ENCODE data around the gene CLIP1. TPM values are rescaled to one million over a fixed set of nuclear protein-coding genes. Genes with fewer than 3 reads are reported as not detected.

CLIP1 gene
- total RNA-seq, 1 donor from 2014 or later = 70.0 TPM

- no peak for TF ChIP-seq EZH2 (IDR thresholded peaks at IDR 0.05; ENCODE audit: insufficient read depth, low read length)
- TF ChIP-seq, protein P1, sequence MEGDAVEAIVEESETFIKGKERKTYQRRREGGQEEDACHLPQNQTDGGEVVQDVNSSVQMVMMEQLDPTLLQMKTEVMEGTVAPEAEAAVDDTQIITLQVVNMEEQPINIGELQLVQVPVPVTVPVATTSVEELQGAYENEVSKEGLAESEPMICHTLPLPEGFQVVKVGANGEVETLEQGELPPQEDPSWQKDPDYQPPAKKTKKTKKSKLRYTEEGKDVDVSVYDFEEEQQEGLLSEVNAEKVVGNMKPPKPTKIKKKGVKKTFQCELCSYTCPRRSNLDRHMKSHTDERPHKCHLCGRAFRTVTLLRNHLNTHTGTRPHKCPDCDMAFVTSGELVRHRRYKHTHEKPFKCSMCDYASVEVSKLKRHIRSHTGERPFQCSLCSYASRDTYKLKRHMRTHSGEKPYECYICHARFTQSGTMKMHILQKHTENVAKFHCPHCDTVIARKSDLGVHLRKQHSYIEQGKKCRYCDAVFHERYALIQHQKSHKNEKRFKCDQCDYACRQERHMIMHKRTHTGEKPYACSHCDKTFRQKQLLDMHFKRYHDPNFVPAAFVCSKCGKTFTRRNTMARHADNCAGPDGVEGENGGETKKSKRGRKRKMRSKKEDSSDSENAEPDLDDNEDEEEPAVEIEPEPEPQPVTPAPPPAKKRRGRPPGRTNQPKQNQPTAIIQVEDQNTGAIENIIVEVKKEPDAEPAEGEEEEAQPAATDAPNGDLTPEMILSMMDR (IDR thresholded peaks at IDR 0.05; ENCODE audit: insufficient read depth, low read depth, low read length) = no peak
- Mint-ChIP-seq H3K36me3 (ENCODE audit: low read depth, unreplicated experiment) (peaks cover 15% of the 10 kb centered on the region), H3K9me3 (ENCODE audit: unreplicated experiment) (no peaks in the 10 kb centered on the region), H3K4me1 (ENCODE audit: low read depth, unreplicated experiment) (peaks cover 27% of the 10 kb centered on the region), H3K4me3 (ENCODE audit: unreplicated experiment) (no peak overlapping the region), H3K27ac (ENCODE audit: unreplicated experiment) (no peak overlapping the region), H3K27me3 (ENCODE audit: low read depth, unreplicated experiment) (no peaks in the 10 kb centered on the region)
- H3K9me3 ChIP-seq (ENCODE audit: insufficient read depth, low read depth, low read length) = no peaks in the 10 kb centered on the region
- no peaks in the 10 kb centered on the region for H3K27me3 ChIP-seq (ENCODE audit: insufficient read depth, low read length)
- peaks cover 18% of the 10 kb centered on the region for H3K4me1 ChIP-seq (ENCODE audit: insufficient read depth, low read length)
- peaks cover 4% of the 10 kb centered on the region for H3K79me2 ChIP-seq (ENCODE audit: insufficient read depth, low read length)
- H3K4me2 ChIP-seq (ENCODE audit: low read length) = no peak overlapping the region
- H2AFZ ChIP-seq (ENCODE audit: low read depth, low read length) = no peak overlapping the region
- H4K20me1 ChIP-seq (ENCODE audit: insufficient read depth, low read length) = peaks cover 4% of the 10 kb centered on the region
- no peak overlapping the region for H3K27ac ChIP-seq (ENCODE audit: low read depth, low read length)
- DNase-seq (ENCODE audit: low read depth) (no peak), FAIRE-seq (peak; percentile 5)
- no peak overlapping the region for H3K9ac ChIP-seq (ENCODE audit: low read length)
- H3K4me3 ChIP-seq (ENCODE audit: insufficient read depth, low read depth, low read length) = no peak overlapping the region
- H3K36me3 ChIP-seq (ENCODE audit: insufficient read depth, low read length) = peaks cover 27% of the 10 kb centered on the region
These were observed 99.0 kb downstream of the CLIP1 start for GRCh38 chr12:122323311-122324019.

- FAIRE-seq = peak; percentile 13
- H2AFZ ChIP-seq (ENCODE audit: low read depth, low read length) = no peak overlapping the region
- Mint-ChIP-seq H3K9me3 (ENCODE audit: unreplicated experiment) (no peaks in the 10 kb centered on the region), H3K27me3 (ENCODE audit: low read depth, unreplicated experiment) (no peaks in the 10 kb centered on the region), H3K4me3 (ENCODE audit: unreplicated experiment) (no peak overlapping the region), H3K36me3 (ENCODE audit: low read depth, unreplicated experiment) (peaks cover 11% of the 10 kb centered on the region), H3K27ac (ENCODE audit: unreplicated experiment) (peak overlapping the region; percentile 16), H3K4me1 (ENCODE audit: low read depth, unreplicated experiment) (peaks cover 26% of the 10 kb centered on the region)
- no peak overlapping the region for H3K27ac ChIP-seq (ENCODE audit: low read depth, low read length)
- H4K20me1 ChIP-seq (ENCODE audit: insufficient read depth, low read length) = peaks cover 4% of the 10 kb centered on the region
- peak overlapping the region; percentile 38 for H3K4me2 ChIP-seq (ENCODE audit: low read length)
- H3K4me1 ChIP-seq (ENCODE audit: insufficient read depth, low read length) = peaks cover 20% of the 10 kb centered on the region
- H3K27me3 ChIP-seq (ENCODE audit: insufficient read depth, low read length) = no peaks in the 10 kb centered on the region
- DNase-seq (ENCODE audit: low read depth) = peak; percentile 38
- no peak overlapping the region for H3K4me3 ChIP-seq (ENCODE audit: insufficient read depth, low read depth, low read length)
- TF ChIP-seq EZH2 (IDR thresholded peaks at IDR 0.05; ENCODE audit: insufficient read depth, low read length) = no peak
- TF ChIP-seq, protein P1 (IDR thresholded peaks at IDR 0.05; ENCODE audit: insufficient read depth, low read depth, low read length) = no peak
- H3K9me3 ChIP-seq (ENCODE audit: insufficient read depth, low read depth, low read length) = no peaks in the 10 kb centered on the region
- H3K9ac ChIP-seq (ENCODE audit: low read length) = no peak overlapping the region
- peaks cover 4% of the 10 kb centered on the region for H3K79me2 ChIP-seq (ENCODE audit: insufficient read depth, low read length)
- H3K36me3 ChIP-seq (ENCODE audit: insufficient read depth, low read length) = peaks cover 20% of the 10 kb centered on the region
These were observed 100.0 kb downstream of the CLIP1 start for GRCh38 chr12:122322501-122322900.
